NCI-H2107 (cell line): ENCODE measurements around the gene SYNDIG1.

Experiments used
- DNase-seq: peaks from one replicate; lab custom pipeline; 2025; lab: John Stamatoyannopoulos, UW

The SYNDIG1 gene

GRCh38 chr20:24448170-24448569 lies 21.3 kb upstream of the SYNDIG1 start:
- DNase-seq = no peak

DNA sequence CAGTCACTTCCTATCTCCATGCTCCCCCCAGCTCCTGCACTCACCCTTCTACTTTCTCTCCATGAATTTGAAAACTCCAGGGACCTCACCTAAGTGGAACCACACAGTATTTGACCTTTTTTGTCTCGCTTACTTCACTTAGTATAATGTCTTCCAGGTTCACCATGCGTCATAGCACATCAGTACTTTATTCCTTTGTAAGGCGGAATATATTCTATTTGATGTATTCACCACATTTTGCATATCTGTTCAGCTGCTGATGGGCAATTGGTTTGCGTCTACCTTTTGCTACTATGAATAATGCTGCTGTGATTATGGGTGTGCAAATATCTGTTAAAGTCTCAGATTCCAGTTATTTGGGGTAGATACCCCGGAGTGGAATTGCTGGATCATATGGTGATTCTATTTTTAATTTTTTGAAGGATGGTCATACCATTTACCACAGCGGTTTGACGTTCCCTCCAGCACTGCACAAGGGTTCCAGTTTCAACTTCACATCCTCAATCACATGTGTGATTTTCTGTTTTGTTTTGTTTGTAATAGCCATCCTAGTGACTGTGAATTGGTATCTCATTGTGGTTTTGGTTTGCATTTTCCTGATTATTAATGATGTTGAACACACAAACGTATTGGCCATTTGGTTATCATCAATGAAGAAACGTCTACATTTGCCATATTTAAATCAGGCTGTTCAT lies 20.3 kb upstream of the SYNDIG1 start:
- DNase-seq = no peak

- no peak for DNase-seq
Observed at GRCh38 chr20:24450177-24450576, 19.3 kb upstream of the SYNDIG1 start.

DNA sequence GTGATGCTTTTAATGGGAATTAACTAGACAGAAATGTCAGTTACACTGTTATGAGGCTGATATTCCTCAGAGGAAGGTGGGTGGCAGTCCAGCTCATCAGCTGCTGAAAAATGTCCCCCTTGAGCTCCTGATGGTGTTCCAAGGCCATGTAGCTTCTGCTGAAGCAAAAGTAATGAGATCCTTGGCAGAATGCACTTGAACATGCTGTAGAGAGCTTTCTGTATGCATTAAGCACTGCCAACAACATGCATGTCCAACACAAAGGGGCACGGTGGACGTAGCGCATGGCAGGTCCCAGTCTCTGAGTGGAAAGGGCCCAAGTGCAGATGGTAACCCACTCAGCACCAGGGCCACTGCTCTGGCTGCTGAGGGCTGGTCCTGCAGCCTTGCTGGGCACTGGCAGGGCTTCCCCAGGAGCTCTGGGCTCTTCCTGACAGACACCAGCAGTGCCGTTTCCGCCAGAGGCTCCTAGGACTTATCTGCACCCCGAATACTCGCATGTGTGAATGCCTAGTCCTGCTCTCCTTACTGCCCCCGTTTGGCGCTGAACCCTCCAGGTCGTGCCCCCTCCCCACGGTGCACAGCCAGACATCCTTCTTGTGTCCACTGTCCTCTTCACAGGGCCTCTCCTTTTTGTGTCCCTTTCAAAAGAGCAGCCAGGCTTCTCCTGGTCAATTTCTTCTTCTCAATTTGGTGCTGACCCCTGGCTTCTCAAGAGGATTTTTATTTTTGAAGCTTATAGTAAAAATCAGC lies 18.6 kb upstream of the SYNDIG1 start:
- DNase-seq = no peak

DNA sequence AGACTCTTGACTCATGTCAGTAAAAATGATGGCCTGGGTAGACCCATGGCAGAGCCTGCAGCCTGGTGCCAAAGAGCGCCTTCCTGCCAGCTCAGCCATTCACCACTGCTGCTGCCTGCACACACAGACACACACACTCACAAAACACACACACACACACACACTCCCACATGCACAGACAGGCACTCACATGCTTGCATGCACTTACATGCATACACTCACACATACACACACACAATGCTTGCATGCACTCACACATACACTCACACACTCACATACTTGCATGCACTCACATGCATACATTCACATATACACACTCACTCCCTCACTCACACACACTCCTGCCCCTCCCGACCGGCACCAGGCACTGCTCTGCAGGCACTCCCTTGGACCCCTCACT lies 18.0 kb upstream of the SYNDIG1 start:
- DNase-seq = no peak

DNA sequence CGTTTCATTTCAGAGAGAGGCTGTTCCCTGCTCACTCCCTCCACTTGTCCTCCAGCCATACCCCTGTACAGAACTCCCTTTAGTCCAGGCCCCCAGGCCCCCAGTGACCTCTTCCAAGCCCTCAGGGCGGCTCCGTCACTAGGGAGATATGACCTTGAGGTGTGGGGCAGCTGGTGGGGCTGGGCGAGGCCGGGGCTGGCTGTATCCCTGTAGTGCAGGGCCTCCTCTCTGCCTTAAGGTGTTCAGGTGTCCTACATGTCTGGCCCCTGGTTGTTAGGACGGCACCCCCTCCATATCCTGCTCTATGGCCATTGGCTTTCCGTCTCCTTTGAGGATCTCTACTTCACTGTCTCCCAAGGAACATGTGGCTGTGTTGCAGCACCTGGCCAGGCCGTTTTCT lies 17.4 kb upstream of the SYNDIG1 start:
- DNase-seq = no peak

GRCh38 chr20:24452498-24453127 lies 16.8 kb upstream of the SYNDIG1 start:
- no peak for DNase-seq

DNA sequence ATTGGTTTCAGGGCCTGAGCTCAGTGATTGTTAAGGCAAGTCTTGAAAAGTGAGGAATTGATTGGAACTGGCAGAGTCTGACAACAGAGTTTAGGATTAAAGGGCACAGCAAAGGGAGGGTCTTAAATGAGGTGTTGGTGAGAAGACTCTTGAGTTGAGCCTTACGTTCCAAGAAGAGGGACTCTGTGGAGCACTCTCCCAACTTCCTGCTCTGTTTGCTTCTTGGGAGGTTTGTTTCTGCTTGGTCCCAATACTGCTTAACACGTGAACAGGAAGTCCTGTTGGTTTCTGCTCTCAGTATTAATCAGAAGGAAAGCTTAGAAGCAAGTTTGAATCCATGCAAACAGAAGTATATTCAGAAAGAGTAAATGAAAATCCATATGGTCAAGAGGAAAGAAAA lies 15.6 kb upstream of the SYNDIG1 start:
- no peak for DNase-seq

- no peak for DNase-seq
Observed at GRCh38 chr20:24455081-24455480, 14.3 kb upstream of the SYNDIG1 start.

- DNase-seq = no peak
Observed at GRCh38 chr20:24456398-24456781, 13.0 kb upstream of the SYNDIG1 start.

DNA sequence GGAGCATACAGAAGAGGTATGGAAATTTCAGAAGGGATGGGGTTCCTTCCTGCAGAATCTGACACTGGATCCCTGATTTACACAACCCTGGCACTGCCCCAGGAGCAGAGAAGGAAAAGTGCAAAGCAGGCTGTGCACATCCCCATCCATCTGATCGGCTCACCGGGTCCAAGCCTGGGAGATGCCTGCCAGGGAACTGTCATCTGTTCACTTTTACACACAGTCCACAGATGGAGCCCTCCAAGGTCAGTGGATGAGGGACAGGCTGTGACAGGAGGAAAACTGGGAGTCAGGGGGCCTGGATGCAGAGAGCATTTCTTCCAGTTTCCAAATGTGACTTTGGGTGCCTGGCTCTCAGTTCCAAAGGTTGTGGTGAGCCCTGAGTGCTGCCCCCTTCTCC lies 11.0 kb upstream of the SYNDIG1 start:
- DNase-seq = no peak

GRCh38 chr20:24459733-24460132 lies 9.7 kb upstream of the SYNDIG1 start:
- DNase-seq = no peak

GRCh38 chr20:24460712-24461111 lies 8.7 kb upstream of the SYNDIG1 start:
- no peak for DNase-seq

DNA sequence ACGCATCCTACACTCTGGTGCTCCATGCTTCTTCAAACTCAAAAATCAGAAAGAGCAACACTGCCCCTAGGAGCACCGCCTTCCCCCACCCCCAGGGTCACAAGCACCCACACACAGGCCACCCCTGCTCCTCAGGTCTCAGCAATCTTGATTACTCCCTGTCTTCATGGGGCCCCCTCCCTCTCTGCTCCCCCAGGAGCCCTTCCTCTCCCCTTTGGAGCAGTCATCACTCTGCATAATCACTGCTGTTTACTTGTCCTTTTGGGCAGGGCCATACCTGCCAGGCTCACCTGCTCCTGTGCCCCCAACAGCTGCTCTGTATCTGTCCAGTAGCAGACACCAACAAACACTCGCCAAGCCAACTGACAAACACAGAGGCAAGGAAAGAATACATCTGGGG lies 7.6 kb upstream of the SYNDIG1 start:
- no peak for DNase-seq

DNA sequence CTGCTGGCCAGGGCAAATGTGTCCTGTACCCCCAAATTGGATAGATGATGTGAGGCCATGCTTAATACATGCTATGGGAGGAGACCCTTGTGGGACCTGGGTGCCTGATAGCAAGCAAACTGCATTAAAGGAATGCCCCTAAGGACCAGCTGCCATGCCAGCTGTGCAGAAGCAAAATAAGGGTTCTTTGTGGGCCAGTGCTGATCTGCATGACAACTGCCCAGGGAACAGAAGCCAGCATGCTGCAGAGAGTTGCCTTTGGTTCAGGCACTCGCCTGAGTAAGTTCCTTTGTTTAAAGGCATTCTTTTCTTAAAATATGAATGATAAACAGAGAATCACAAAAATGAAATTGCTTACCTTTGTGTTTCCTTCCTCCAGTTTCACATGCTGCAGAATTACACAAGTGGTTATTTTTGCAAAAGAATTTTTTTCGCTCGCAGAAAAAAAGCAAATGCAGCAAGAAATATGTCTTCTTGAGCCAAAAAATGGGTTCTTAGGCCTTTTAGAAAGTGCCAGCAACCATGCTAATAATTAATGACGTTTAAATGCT lies 6.9 kb upstream of the SYNDIG1 start:
- DNase-seq = no peak

- no peak for DNase-seq
Observed at GRCh38 chr20:24465159-24465558, 4.3 kb upstream of the SYNDIG1 start.

DNA sequence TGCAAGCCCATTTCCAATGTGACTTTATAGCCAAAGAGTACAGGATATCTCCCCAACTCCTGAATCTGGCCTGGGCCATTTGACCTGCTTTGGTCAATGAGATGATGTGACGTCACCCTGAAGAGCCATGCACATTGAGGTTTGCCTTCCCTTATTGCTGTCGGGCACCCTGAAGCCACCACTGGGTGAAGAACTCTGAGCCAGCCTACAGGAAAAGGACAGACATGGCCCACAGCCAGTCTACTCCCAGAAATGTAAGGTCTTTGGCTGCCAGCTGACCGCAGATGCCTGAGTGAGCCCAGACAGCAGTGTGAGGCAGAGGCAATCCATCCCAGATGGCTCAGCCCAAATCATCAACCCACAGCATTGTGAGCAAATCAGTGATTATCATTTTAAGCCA lies 3.7 kb upstream of the SYNDIG1 start:
- no peak for DNase-seq

GRCh38 chr20:24468401-24469115 lies 871 bp upstream of the SYNDIG1 start:
- no peak for DNase-seq

GRCh38 chr20:24469894-24470745 lies 691 bp downstream of the SYNDIG1 start:
- DNase-seq = no peak

- no peak for DNase-seq
Observed at GRCh38 chr20:24470746-24471582, 1.5 kb downstream of the SYNDIG1 start.

DNA sequence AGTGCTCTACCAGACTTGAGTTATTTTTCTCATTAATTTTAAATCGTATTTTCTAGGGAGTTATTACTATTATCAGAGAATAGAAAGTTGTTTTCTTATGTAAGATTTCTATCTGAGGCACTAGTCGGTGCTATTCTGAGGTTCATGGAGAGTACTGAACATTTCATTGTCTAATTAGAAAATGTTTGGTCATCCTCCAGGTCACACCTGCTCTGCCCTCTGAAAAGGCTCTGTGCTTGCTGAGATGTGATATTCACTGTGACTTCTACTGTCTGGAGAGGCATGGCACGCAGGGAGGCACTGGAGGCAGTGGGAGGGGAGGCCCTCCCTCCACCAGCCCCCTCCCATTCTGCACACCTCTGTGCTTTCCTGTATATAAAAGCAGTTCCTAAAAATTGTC lies 3.0 kb downstream of the SYNDIG1 start:
- no peak for DNase-seq
